ENCODE data around the gene CHST5.

CHST5 gene

DNA sequence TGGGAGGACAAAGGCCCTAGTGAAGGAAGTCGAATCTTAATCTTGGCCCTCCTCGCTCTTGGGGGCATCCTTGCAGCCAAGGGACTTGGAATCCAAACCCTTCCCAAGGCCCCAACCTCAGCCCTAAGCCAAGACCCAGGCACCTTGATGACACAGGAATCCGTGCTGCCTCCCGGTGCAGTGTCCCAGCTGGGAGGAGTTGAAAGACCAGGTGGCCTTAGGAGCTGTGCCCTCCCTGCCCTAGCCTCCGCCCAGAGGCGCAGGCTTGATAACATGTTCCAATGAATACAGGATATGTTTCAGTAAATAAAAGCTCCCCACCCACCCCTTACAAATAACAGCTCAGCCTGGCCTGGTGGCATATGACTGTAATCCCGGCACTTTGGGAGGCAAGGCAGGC is at the start of gene CHST5:
CHST5 (minus strand) TSS at position 208 of the 400 bp plus-strand sequence. CDS start 5,724 bp downstream, outside the sequence.
- no peak for DNase-seq

DNA sequence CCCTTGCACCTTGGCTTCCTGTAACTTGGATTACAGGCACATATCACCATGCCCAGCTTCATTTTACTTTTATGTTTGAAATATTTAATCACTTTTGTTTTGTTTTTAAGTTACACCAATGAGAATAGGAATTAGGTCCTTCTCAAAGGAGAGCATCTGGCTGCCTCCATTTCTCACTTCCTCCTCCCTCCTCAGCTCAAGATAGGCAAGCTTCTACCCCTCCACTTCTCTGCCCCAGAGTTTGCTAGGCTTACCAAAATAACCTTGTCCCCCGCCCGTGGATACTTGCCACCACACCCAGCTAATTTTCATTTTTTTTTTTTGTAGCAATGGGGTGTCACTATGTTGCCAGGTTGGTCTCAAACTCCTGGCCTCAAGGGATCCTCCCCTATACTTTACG is 48.2 kb upstream of the CHST5 start:
- DNase-seq: no peak

DNA sequence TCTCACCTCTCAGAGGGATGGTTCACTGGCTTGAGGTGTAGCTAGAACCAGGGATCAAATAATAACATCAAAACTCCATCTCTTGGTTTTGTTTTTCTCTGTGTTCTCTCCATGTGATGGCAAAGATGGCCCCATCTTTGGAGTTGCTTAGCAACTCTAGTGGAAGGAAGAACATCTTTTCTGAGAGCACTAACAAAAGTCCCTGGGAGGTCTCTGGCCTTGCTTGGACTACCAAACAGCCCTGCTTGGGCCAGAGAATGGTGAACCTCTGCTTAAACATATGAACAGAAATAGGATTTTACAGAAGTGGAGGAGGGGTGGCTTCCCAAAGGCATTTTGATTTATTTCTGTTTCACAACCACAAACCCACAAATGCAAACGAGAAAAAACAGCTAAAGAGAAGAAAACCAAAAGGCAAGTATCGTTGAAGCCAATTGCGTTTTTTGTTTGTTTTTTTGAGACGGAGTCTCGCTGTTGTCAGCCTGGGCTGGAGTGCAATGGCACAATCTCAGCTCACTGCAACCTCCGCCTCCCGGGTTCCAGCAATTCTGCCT is 43.5 kb upstream of the CHST5 start:
- no peak for DNase-seq

DNA sequence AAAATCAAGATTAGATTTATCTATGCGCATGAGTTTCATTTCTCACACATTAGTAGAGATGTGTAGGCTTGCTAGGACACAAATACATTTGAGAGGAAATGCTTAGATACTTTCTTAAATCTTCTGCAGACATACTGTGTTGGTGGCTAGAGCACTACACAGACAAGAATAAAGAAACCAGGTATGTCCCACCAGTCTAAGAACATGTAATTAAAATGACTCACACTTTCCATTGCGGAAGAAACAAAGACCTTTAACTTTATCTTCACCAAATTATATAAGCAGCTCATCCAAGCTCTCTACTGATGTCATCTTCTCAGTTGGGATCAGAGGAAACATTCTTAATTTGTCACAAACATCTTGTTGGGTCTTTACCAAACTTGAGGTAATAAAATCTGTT is 42.8 kb upstream of the CHST5 start:
- no peak for DNase-seq

DNA sequence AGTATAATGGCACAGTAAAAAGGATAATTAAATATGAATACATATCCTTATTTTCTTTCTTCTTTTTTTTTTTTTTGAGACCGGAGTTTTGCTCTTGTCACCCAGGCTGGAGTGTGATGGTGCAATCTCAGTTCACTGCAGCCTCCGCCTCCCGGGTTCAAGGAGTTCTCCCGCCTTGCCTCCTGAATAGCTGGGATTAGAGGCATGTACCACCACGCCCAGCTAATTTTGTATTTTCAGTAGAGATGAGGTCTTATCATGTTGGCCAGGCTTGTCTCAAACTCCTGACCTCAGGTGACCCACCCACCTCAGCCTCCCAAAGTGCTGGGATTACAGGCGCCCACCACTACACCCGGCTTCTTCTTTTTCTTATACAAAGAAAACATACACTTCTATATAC is 42.3 kb upstream of the CHST5 start:
- DNase-seq: no peak

DNA sequence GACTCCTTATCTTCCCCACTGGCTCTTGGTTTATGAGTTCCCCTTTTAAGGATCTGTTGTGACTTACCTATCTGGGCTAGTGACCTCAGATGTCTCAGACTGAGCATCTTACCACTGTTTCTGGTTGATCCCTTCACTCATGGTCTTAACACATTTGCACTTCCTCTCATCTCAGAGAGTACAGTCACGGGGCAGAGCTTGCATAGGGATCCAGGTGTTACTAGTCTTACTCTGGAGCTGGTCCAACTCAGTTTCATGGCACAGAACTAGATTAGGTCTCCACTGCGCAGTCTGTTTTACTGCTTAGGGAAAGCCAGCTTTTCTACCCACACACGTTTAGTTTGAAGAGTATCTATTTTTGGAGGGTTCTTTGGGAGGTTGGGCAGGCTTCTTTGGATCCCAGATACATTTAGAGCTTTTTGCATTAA is 40.5 kb upstream of the CHST5 start:
- no peak for DNase-seq

DNA sequence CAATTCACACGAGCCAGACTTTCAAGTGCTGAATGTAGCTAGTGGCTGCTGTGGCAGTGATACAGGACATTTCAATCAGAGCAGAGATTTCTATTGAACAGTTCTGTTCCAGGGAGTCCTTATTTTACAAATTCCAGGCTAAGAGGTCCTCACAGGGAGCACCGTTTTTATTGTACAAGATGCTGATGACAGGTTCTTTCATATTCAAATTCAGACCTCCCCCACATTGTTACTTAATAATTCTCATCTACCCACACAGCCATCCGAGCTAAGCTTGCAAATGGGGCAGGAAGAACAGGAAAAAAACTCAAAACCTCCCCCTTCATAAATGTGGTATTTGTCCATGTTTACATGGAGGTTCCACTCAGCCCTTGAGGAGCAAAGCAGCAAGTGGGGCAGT is 40.0 kb upstream of the CHST5 start:
- no peak for DNase-seq

DNA sequence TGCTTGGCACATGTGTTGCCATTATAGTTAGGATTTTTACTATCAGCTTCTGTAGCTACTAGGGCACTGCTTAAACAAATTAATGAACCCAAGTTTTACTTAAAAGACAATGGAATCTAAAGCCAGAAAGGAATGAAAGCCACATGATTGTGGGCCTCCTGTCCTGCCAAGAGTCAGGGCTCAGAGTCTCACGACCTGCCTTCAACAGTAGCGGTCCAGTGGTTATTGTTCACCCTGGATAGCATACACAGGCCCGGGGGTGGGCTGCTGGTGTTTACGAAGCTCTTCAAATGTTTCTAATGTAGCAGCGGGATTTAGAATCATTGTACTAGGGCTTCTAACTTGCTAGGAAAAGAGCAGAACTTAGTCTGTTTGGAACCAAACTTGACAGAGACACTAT is 38.0 kb upstream of the CHST5 start:
- no peak for DNase-seq

DNA sequence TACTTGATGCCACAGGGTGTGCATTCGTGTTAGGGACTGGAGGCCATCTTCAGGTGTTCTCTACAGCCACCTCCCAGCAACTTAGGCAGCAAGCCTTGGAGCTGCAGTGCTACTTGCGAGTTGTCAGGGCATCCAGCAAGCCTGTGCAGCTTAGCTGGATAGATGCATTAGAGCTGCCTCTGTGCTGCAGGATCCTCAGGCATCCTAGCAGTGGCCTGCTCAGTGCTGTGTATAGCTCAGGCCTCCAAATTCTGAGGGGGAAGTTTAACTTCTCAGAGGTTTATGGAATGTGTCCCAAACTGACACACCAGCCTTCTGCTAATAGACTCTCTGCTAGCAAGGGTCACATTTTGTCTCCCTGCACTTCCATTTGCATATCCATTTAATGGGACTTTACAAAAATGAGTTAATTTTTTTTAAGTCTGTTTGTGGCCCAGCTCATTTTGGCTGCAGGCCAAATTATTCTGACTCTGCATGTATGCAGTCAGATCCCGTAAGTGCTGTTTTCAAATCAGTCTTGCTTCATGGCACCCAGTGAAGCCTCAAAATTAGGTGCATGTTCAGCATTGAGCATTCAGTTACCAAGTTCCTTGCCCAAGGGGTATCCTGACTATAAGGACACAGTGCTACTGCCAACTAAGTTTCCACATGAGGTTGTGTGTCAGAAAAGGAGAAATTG is 37.1 kb upstream of the CHST5 start:
- DNase-seq: no peak

DNA sequence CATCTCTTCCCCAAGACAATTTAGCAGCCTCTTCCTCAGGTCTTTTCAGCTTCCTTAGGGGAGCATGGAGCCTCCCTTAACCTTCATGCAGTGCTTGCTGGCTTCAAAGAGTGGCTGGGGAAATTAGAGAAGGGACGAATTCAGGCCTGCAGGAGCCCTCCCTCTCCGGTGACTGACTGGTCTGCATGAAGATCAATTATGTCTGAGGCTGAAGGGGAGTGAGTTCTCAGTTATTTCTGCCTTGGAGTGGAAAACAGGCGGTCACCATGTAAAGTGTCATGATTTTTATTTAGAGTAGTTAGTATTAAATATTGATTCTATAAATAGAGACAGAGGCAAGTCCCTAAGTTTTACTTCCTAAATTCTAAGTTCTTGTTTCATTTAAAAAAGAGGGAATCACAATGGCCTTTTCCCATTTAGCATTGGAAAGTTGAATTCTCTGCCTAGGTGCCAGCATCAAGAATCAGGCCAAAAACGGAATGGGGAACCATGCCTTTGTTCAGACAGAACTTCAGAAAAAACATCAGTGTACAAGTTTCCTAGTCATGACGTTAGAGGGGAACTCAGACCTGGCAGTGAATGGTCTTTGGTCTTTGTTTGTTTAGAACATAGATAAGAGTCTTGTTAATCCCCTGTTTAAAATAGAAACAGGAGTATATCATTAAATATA is 34.6 kb upstream of the CHST5 start:
- DNase-seq: no peak

DNA sequence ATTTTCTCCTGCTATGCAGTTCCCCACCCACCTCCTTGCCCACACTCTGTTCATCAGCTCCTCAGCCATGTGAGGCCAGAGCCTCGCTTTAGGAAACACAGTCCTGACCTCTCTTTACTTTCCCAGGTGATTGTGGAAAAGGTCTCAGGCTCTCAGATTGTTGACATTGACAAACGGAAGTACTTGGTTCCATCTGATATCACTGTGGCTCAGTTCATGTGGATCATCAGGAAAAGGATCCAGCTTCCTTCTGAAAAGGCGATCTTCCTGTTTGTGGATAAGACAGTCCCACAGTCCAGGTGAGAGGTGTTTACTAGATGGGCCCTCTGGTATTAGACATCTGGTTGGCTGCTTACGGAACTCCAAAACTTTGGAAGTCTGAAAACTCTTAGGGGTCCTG is 32.0 kb upstream of the CHST5 start:
- DNase-seq: no peak

DNA sequence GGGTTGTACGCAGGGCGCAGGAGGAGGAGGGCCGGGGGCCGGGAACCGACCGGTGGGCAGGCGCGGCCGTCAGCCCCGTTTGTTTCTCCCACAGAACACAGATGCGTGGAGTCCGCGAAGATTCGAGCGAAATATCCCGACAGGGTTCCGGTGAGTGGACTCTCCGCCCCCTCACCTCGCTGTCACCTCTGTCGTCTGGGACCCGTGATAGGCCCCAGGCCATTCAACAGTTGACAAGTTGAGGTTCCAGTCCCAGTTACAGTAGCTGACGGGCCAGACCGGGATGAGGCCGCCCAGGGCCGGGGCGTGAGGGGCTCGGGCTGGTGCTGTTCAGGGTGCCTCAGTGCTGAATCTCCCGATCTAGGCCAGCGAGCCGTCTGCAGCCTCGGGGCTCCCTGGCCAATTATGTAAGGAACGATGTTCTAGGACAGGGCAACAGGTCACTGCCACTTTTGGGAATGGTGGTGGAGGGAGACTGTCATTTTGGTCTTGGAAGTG is 30.9 kb upstream of the CHST5 start:
- DNase-seq: peak; percentile 20 to 26

DNA sequence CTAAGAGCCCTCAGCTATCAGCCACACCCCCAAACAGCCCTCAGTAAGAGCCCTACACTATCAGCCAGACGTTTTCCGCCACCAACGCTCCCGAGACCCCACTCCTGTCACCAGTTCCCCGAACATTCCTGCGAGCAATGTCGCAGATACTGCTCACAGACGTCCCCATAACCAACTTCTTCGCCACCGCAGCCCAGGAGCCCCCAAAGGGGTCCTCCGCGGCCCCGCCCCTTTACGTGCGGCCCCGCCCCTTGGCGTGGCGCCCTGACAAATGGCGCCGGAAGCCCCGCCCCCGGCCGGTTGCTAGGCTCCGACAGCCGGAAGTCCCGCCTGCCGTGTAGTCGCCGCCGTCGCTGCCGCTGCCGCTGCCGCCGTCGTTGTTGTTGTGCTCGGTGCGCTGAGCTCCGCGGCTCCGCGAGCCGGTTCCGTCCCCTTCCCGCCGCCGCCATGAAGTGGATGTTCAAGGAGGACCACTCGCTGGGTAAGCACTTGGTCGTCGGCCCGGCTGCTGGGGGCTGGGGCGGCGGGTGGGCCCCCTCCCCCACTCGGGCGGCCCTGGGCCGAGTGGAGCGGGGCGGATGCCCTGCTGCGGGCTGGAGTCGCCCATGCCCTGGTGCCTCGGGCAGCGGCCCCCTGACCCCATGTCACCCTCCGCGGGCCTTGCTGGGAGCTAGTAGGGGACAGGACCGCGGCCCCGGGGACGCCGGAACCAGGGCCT is 30.3 kb upstream of the CHST5 start, which contains the start of gene GABARAPL2:
GABARAPL2 (plus strand) TSS at position 340 of the 718 bp plus-strand sequence; CDS start at position 448, 108 bp downstream.
- peak; percentile 89 to 90 for DNase-seq

DNA sequence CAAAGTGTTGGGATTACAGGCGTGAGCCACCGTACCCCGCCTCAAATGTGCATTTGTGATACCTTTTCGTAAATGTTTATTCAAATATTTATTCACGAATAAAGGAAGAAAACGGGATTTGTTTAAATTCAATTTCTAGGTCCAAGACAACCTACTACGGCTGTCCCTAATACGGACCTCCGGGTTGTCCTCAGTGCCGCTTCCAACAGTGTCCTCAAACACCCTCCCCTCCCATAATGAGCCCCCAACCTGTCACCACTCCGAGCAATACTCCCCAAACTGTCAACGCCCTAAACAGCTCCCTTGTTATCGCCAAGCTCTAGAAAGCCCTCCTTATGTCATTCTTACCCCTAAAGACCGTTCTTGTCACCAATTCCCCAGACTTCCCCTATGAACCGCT is 29.7 kb upstream of the CHST5 start:
- DNase-seq: no peak

DNA sequence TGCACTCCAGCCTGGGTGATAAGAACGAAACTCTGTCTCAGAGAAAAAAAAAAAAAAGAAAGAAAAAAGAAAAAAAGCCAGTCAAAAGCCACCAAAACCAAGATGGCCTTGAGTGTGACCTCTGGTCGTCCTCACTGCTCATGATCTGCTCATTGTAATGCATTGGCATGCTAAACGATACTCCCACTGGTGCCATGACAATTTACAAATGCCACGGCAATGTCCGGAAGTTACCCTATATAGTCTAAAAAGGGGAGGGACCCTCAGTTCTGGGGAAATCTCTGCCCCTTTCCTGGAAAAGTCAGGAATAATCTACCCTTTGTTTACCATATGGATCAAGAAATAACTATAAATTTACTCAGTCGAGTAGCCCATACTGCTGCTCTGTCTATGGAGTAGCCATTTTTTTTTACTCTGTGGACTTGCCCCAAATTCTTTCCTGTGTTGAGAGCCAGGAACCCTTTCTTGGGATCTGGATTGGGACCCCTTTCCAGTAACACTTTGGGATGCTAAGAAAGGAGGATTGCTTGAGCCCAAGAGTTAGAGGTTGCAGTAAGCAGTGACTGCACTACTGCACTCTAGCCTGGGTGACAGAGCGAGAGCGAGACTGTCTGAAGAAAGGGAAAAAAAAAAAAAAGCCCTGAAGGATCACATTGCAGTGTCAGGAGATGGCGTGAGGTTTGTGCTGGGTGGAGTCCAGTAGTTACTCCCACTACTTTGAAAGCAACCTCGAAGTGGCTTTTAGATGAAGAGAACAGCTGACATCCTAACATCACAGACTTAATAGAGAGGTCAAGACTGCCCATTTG is 23.9 kb upstream of the CHST5 start:
- no peak for DNase-seq

DNA sequence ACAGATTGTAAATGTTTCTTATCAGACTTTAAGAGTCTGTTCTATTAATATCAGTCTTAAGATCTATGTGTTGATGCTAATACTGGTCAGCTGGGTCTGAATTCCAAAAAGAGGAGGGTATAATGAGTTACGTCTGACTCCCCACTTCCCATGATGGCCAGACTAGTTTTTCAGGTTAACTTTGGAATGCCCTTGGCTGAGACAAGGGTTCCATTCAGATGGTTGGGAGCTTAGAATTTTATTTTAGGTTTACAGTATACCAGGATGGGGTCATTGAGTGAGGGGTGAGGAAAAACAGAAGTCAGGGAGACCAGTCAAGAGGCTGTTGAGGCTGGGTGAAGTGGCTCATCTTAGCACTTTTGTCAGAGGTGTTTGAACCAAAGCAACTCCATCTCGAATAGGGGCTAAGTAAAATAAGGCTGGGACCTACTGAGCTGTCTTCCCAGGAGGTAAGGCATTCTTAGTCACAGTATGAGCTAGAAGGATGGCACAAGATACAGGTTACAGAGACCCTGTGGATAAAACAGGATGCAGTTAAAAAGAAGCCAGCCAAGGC is 23.0 kb upstream of the CHST5 start:
- DNase-seq: no peak

DNA sequence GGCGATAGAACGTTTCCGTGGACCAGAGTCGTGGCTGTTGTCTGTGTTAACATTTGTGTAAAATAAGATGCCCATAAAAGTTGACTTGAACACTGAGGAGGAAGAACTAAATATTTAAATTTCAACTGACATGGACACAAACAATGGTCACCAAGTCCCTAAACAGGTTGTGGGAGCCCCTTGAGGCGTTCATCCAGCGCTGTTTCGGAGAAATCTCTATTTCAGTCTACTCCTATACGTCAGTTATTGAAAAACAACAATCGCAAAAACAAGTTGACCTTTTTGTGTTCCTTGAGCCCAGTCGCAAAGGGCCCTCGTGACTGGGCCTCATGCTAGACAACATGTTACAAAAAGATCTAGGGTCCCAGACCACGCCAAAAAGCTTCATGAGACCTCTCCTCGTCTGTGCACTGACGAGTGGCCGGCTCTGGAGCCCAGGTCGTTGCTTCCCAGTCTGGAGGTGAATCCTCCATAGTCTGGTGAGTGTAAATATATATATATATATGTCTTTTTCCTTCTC is 20.6 kb upstream of the CHST5 start:
- no peak for DNase-seq

DNA sequence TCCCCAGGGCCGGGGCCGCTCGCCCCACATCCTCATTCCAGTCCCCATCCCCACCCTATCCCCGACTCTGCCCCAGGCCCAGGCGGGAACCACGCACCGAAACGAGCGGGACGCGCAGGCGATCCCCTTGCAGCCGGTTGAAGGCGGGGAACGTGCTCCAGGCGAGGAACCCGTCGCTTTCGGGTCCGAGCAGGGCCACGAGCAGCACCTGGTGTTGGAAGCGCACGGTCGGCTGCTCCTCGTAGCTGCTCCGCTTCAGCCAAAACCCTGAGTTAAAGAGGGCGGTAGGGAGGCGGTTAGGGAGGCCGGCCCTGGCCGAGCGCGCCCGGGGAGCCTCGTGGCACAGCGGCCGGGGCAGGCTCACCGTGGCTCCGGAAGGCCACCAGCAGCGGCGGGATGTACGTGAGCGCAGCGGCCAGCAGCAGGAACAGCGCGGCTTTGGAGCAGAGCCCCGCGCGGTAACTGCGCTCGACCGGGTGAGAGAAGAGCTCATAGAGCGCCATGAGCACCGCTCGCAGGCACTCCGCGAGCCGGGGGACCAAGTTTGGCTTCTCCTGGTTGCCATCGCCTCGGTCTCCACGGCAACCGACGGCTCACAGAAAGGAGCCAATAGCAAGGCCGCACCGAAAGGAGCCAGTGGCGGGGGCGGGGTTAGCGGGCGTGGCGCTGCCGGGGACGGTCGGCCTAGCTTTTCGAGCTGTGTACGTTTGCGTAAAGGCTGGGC is 20.0 kb upstream of the CHST5 start, which contains the start of gene TMEM231:
TMEM231 (minus strand) TSS at position 546 of the 724 bp plus-strand sequence; CDS start at position 503, 43 bp downstream.
- DNase-seq: peak; percentile 98

DNA sequence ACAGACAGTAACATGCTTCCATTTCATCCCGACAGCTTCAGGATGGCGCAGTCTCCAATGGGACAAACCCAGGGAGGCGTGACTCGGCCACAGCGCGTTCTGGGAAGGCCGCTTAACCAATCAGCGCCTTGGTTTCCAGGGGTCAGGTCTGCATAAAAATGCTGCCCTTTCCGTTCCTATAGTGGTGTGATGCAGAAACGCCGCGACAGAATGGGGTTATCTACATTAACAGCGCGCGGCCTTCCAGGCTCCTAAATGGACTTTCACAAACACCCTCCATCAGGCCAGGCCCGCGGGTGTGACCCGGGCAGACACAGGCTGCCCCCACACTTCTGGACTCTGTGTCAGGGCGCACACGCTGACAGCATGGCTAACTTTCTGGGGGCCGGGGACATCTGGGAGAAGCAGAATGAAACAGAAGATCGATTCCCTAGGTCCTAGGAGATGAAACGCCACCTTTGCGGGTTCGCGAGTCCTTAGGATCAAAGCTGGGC is 19.4 kb upstream of the CHST5 start:
- DNase-seq: peak; percentile 23 to 45

DNA sequence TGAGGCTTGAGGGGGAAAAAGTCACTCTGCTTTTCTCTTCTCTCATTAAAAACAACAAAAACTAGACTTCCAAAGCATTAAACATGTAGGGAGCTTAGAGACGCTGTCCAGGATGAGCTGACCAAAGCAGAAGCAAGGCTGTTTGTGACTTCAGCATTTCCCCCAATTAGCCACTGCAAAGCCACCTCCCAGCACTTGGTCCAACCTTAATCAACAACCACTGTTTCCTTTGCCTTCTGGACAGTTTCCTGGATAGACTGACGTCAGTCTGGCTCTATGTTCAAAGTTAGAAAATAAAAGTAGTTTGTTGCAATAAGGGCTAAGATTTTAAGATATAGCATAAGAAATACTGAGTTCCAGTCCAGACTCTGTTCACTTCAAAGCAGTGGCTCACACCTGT is 17.0 kb upstream of the CHST5 start:
- no peak for DNase-seq

DNA sequence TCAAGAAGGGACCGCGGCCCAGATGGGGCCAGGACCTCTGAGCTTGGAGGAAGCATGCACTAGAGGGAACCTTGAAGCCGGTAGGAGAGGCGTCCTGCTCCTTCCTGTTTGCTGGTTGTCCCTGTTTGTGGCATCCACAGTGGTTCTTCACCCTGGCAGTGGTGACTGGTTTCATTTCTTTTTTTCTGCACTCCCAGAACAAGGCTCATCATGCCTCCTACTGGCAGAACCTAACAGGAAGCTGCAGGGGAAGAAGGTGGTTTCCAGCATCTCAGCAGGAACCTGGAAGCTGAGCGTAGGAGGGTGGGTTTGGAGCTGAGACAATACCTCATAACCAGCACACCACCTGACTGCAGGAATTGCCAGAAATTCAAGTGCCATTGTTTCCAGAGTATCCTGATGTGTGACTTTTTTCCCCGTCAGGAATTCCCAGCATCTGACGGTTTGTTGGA is 14.3 kb upstream of the CHST5 start:
- peak; percentile 19 to 41 for DNase-seq
